GM23338 (cell line): ENCODE measurements around the gene COPZ2. TPM values are rescaled to one million over a fixed set of nuclear protein-coding genes. Genes with fewer than 3 reads are reported as not detected.

Experiments used
- ATAC-seq: fragments of 200-7000 bp; cut with Tn5 transposase; 3 replicates; pipeline ENCODE4 v1.9.1; 2020
- DNase-seq: peaks from one replicate; pipeline ENCODE4 v3.0.0-alpha.2; 2015; ENCODE audit warnings: low spot score
- H2AFZ ChIP-seq: fragments of 200-600 bp; sonication (generic); 2 replicates; pipeline ENCODE4 v1.8.0; 2016; ENCODE audit warnings: antibody characterized with exemption, mild to moderate bottlenecking, moderate library complexity
- H3F3A ChIP-seq: fragments of 200-600 bp; sonication (generic); replicated peaks from 2 replicates; pipeline ENCODE4 v1.8.0; 2017; ENCODE audit warnings: antibody characterized with exemption, mixed run types, low read depth
- H3K27ac ChIP-seq: fragments of 200-600 bp; sonication (generic); 2 replicates; pipeline ENCODE4 v1.6.1; 2016; ENCODE audit warnings: low read depth
- H3K27me3 ChIP-seq: fragments of 200-600 bp; sonication (generic); 2 replicates; pipeline ENCODE4 v1.8.0; 2016; ENCODE audit warnings: mild to moderate bottlenecking, mixed run types, moderate library complexity; ENCODE audit not compliant: insufficient read depth
- H3K36me3 ChIP-seq: fragments of 200-600 bp; sonication (generic); 2 replicates; pipeline ENCODE4 v1.8.0; 2016; ENCODE audit warnings: mild to moderate bottlenecking; ENCODE audit not compliant: insufficient read depth
- H3K4me1 ChIP-seq: fragments of 200-600 bp; sonication (generic); 2 replicates; pipeline ENCODE4 v1.8.0; 2016; ENCODE audit warnings: mild to moderate bottlenecking, moderate library complexity; ENCODE audit not compliant: insufficient read depth
- H3K4me2 ChIP-seq: fragments of 200-600 bp; sonication (generic); 2 replicates; pipeline ENCODE4 v1.7.1; 2017; ENCODE audit warnings: mixed run types
- H3K4me3 ChIP-seq: fragments of 200-600 bp; sonication (generic); 2 replicates; pipeline ENCODE4 v1.6.1; 2016; ENCODE audit warnings: mixed run types
- H3K79me2 ChIP-seq: fragments of 200-600 bp; sonication (generic); replicated peaks from 2 replicates; pipeline ENCODE4 v1.8.0; 2017; ENCODE audit warnings: mild to moderate bottlenecking; ENCODE audit not compliant: insufficient read depth
- H3K9me2 ChIP-seq: fragments of 200-600 bp; sonication (generic); 2 replicates; pipeline ENCODE4 v1.8.0; 2017; ENCODE audit not compliant: insufficient read depth
- H4K20me1 ChIP-seq: fragments of 200-600 bp; sonication (generic); replicated peaks from 2 replicates; pipeline ENCODE4 v1.8.0; 2017; ENCODE audit warnings: mild to moderate bottlenecking; ENCODE audit not compliant: insufficient read depth
- H3K27ac Mint-ChIP-seq: 2 replicates; pipeline ENCODE4 v1.8.0; 2020; ENCODE audit warnings: inconsistent platforms, mild to moderate bottlenecking, moderate library complexity, mixed read lengths
- H3K27me3 Mint-ChIP-seq: 3 replicates; pipeline ENCODE4 v1.8.0; 2022; ENCODE audit warnings: low read depth, mild to moderate bottlenecking, moderate library complexity, mixed read lengths, inconsistent platforms; ENCODE audit not compliant: insufficient read depth, poor library complexity
- H3K36me3 Mint-ChIP-seq: 3 replicates; pipeline ENCODE4 v1.8.0; 2021; ENCODE audit warnings: low read depth, mild to moderate bottlenecking, inconsistent platforms, moderate library complexity, mixed read lengths
- H3K4me1 Mint-ChIP-seq: 3 replicates; pipeline ENCODE4 v1.8.0; 2020; ENCODE audit warnings: mild to moderate bottlenecking, inconsistent platforms, mixed read lengths
- H3K4me3 Mint-ChIP-seq: 3 replicates; pipeline ENCODE4 v1.8.0; 2021; ENCODE audit warnings: moderate library complexity, mild to moderate bottlenecking, inconsistent platforms, mixed read lengths
- H3K9me3 Mint-ChIP-seq: 3 replicates; pipeline ENCODE4 v1.8.0; 2020; ENCODE audit warnings: moderate library complexity, mild to moderate bottlenecking, inconsistent platforms, mixed read lengths
- ETS1 ChIP-seq: IDR thresholded peaks from 2 replicates; pipeline ENCODE4 v1.6.1; 2016; ENCODE audit warnings: antibody characterized with exemption
- EZH2phosphoT487 ChIP-seq: fragments of 200-600 bp; sonication (generic); IDR thresholded peaks from one replicate; pipeline ENCODE4 v1.8.1; 2018; ENCODE audit warnings: antibody characterized with exemption; ENCODE audit not compliant: unreplicated experiment
- POLR2AphosphoS5 ChIP-seq: IDR thresholded peaks from 2 replicates; pipeline ENCODE4 v1.6.1; 2016; ENCODE audit warnings: antibody characterized with exemption, low read depth
- REST ChIP-seq: IDR thresholded peaks from one replicate; pipeline ENCODE4 v1.6.1; 2018; ENCODE audit warnings: antibody characterized with exemption; ENCODE audit not compliant: unreplicated experiment
- polyA plus RNA-seq: library from polyadenylated mRNA; unstranded; fragments of >200 nt; fragmentation: Nextera tagmentation; extraction: Ambion mirVana; gene quantifications from 2 replicates; pipeline ENCODE4 v1.2.1, GENCODE V29; 2016
- total RNA-seq: library from RNA; depleted of rRNA; stranded (reverse); fragments of >200 nt; shearing (Covaris generic); gene quantifications from 2 replicates; pipeline ENCODE4 v1.2.3, GENCODE V29; 2014

The COPZ2 gene
- total and polyA plus RNA-seq, 2 experiments from 2014 or later: not detected

- TF ChIP-seq REST (no peak), EZH2phosphoT487 (no peak)
Measured at GRCh38 chr17:48062273-48062672, 24.7 kb upstream of the COPZ2 start (continued).

GRCh38 chr17:48060249-48060648 is 22.7 kb upstream of the COPZ2 start:
- Histone ChIP-seq H3K27ac (peak overlapping the region; percentile 63; the same call in 1 of the 2 replicates), H3F3A (peaks cover 52% of the 10 kb centered on the region), H3K4me1 (peaks cover 19% of the 10 kb centered on the region), H3K36me3 (peaks cover 64% of the 10 kb centered on the region), H3K79me2 (peaks cover 44% of the 10 kb centered on the region), H4K20me1 (peaks cover 35% of the 10 kb centered on the region), H3K4me2 (no peak overlapping the region), H2AFZ (no peak overlapping the region), H3K9me2 (no peaks in the 10 kb centered on the region), H3K27me3 (no peaks in the 10 kb centered on the region), H3K4me3 (no peak overlapping the region)
- no peak for ATAC-seq
- Mint-ChIP-seq H3K9me3 (no peaks in the 10 kb centered on the region), H3K4me1 (peaks cover 61% of the 10 kb centered on the region), H3K36me3 (peaks cover 93% of the 10 kb centered on the region), H3K27ac (0 out of 2 replicates have a peak overlapping the region, but pooled peaks have one; percentile 55), H3K27me3 (peaks cover 28% of the 10 kb centered on the region), H3K4me3 (peak overlapping the region; percentile 46)
- TF ChIP-seq POLR2AphosphoS5: peak; percentile 33; the same call in 1 of the 2 replicates
- TF ChIP-seq ETS1: no peak
- DNase-seq: no peak

GRCh38 chr17:48059125-48059668 is 21.6 kb upstream of the COPZ2 start:
- no peak for DNase-seq
- ATAC-seq: no peak
- H3K27me3 Mint-ChIP-seq: peaks cover 32% of the 10 kb centered on the region
- no peak for TF ChIP-seq ETS1
- peaks cover 62% of the 10 kb centered on the region for H3K36me3 ChIP-seq
- peak overlapping the region; percentile 100 for H3K27ac Mint-ChIP-seq
- H2AFZ ChIP-seq: no peak overlapping the region
- H3K27me3 ChIP-seq: no peaks in the 10 kb centered on the region
- H3K4me3 ChIP-seq: no peak overlapping the region
- peaks cover 51% of the 10 kb centered on the region for H3K79me2 ChIP-seq
- peaks cover 53% of the 10 kb centered on the region for H3K4me1 Mint-ChIP-seq
- H3K4me2 ChIP-seq: no peak overlapping the region
- peaks cover 19% of the 10 kb centered on the region for H3K4me1 ChIP-seq
- peaks cover 88% of the 10 kb centered on the region for H3K36me3 Mint-ChIP-seq
- peak overlapping the region; percentile 76 for H3K27ac ChIP-seq
- H3K4me3 Mint-ChIP-seq: peak overlapping the region; percentile 39; the same call in 1 of the 3 replicates
- H3K9me2 ChIP-seq: no peaks in the 10 kb centered on the region
- peaks cover 47% of the 10 kb centered on the region for H3F3A ChIP-seq
- no peaks in the 10 kb centered on the region for H3K9me3 Mint-ChIP-seq
- H4K20me1 ChIP-seq: peaks cover 30% of the 10 kb centered on the region
